DND-41 (cell line): Measurements from ENCODE around the gene KRT27.

Experiments
- EZH2 ChIP-seq: IDR thresholded peaks from 3 replicates; pipeline ENCODE4 v1.6.1; 2012; ENCODE audit warnings: borderline replicate concordance, low read depth, mild to moderate bottlenecking, moderate library complexity, low read length, inconsistent platforms; ENCODE audit not compliant: severe bottlenecking
- TF ChIP-seq, protein P1 (sequence below): IDR thresholded peaks from 2 replicates; pipeline ENCODE4 v1.5.1; 2012; ENCODE audit warnings: borderline replicate concordance, low read length, moderate library complexity, mild to moderate bottlenecking; ENCODE audit not compliant: poor library complexity, severe bottlenecking; ENCODE audit errors: extremely low read depth

DNA sequence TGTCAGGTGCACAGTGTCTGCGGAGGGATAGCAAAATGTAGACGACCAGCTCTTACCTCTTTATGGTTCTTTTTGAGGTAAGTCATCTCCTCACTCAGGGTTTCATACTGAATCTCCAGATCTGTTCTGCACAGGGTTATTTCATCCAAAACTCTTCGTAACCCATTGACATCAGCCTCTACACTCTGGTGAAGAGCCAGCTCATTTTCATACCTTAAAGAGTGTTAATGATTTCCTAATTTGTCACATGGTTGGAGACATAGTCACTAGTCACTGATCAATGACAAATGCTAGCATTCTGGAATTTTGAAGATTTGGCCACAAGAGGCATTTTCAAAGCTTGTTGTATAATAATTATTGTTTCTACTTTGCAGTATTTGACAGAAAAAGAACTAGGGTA lies 28.5 kb downstream of the KRT27 start:
- TF ChIP-seq, protein P1, sequence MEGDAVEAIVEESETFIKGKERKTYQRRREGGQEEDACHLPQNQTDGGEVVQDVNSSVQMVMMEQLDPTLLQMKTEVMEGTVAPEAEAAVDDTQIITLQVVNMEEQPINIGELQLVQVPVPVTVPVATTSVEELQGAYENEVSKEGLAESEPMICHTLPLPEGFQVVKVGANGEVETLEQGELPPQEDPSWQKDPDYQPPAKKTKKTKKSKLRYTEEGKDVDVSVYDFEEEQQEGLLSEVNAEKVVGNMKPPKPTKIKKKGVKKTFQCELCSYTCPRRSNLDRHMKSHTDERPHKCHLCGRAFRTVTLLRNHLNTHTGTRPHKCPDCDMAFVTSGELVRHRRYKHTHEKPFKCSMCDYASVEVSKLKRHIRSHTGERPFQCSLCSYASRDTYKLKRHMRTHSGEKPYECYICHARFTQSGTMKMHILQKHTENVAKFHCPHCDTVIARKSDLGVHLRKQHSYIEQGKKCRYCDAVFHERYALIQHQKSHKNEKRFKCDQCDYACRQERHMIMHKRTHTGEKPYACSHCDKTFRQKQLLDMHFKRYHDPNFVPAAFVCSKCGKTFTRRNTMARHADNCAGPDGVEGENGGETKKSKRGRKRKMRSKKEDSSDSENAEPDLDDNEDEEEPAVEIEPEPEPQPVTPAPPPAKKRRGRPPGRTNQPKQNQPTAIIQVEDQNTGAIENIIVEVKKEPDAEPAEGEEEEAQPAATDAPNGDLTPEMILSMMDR = no peak
- TF ChIP-seq EZH2 = no peak
